GM12878 (cell line): ENCODE measurements around the gene TBC1D8B. TPM values are rescaled to one million over a fixed set of nuclear protein-coding genes. Genes with fewer than 3 reads are reported as not detected.
A peak's percentile ranks its signal among the peaks of the same experiment; 100 is the strongest.

ENCODE experiments used
- ATAC-seq: fragments of 200-7000 bp; cut with Tn5 transposase; 3 replicates; pipeline ENCODE4 v1.9.1; 2020; ENCODE audit warnings: mild to moderate bottlenecking, moderate library complexity
- BruUV-seq: library from RNA; stranded (reverse); fragments of 400-500 nt; replicated peaks from 2 replicates; lab custom pipeline; 2021; lab: Mats Ljungman, UMichigan
- CTCF ChIA-PET: fragments of 300-600 bp; sonication (Branson Sonifier 250); formaldehyde crosslinking; extraction: SDS; loops from one replicate; lab custom pipeline; 2021; ENCODE audit warnings: inconsistent platforms; lab: Yijun Ruan, JAX
- POLR2A ChIA-PET: fragments of 350-600 bp; formaldehyde crosslinking; extraction: SDS; loops from one replicate; lab custom pipeline; 2021; ENCODE audit warnings: inconsistent platforms; lab: Charles Lee
- RAD21 ChIA-PET: fragments of 300-600 bp; sonication (Branson Sonifier 250); formaldehyde crosslinking; loops from one replicate; lab custom pipeline; 2023; ENCODE audit warnings: antibody characterized with exemption; ENCODE audit not compliant: unreplicated experiment; lab: Charles Lee
- SMC1A ChIA-PET: fragments of 300-600 bp; sonication (Branson Sonifier 250); formaldehyde crosslinking; loops from one replicate; lab custom pipeline; 2023; ENCODE audit not compliant: unreplicated experiment, uncharacterized antibody; lab: Charles Lee
- DNase-seq: peaks from one replicate; pipeline ENCODE4 v3.0.0-alpha.2; 2011; ENCODE audit warnings: low read depth, low spot score
- FAIRE-seq: peaks from 3 replicates; lab custom pipeline; 2011; peaks lifted over from hg19 to GRCh38; lab: Jason Lieb, UNC
- H2AFZ ChIP-seq: 2 replicates; pipeline ENCODE4 v1.6.0; 2011; ENCODE audit warnings: low read depth, low read length, control low read depth; ENCODE audit not compliant: control insufficient read depth
- H3K27ac ChIP-seq: 2 replicates; pipeline ENCODE4 v1.5.1; 2011; ENCODE audit warnings: control low read depth; ENCODE audit not compliant: control insufficient read depth, insufficient read depth
- H3K27me3 ChIP-seq, 2 experiments: replicated peaks in 1 of 2; 2 replicates each; pipeline versions ENCODE4 v1.6.0 to v1.6.1; 2011; ENCODE audit warnings: low read length in 1 of 2; ENCODE audit not compliant: control insufficient read depth in 2 of 2, insufficient read depth in 2 of 2
- H3K36me3 ChIP-seq, 2 experiments: 2 replicates each; pipeline ENCODE4 v1.5.1; 2011; ENCODE audit warnings: low read length in 1 of 2; ENCODE audit not compliant: control insufficient read depth in 2 of 2, insufficient read depth in 2 of 2
- H3K4me1 ChIP-seq: 2 replicates; pipeline ENCODE4 v1.6.1; 2011; ENCODE audit warnings: mild to moderate bottlenecking, low read length, moderate library complexity, mixed read lengths; ENCODE audit not compliant: control insufficient read depth, insufficient read depth
- H3K4me2 ChIP-seq: 2 replicates; pipeline ENCODE4 v1.6.0; 2011; ENCODE audit warnings: control low read depth; ENCODE audit not compliant: control insufficient read depth, insufficient read depth
- H3K4me3 ChIP-seq: fragments of 200-600 bp; sonication (generic); 2 replicates; pipeline ENCODE4 v1.5.1; 2016
- H3K79me2 ChIP-seq: 2 replicates; pipeline ENCODE4 v1.6.0; 2011; ENCODE audit warnings: low read length; ENCODE audit not compliant: control insufficient read depth, insufficient read depth
- H3K9ac ChIP-seq: 2 replicates; pipeline ENCODE4 v1.8.0; 2011; ENCODE audit warnings: low read length, control low read depth, mixed read lengths; ENCODE audit not compliant: control insufficient read depth, insufficient read depth
- H3K9me3 ChIP-seq: replicated peaks from 3 replicates; pipeline ENCODE4 v1.5.1; 2011; ENCODE audit warnings: mild to moderate bottlenecking, low read length; ENCODE audit not compliant: control insufficient read depth, insufficient read depth
- H4K20me1 ChIP-seq: 2 replicates; pipeline ENCODE4 v1.6.0; 2011; ENCODE audit not compliant: control insufficient read depth, insufficient read depth
- CBX5 ChIP-seq: sonication (generic); IDR thresholded peaks from 2 replicates; pipeline ENCODE4 v1.6.1; 2016; ENCODE audit warnings: low read depth, moderate library complexity, mild to moderate bottlenecking, inconsistent platforms
- CTCF ChIP-seq, 3 experiments: IDR thresholded peaks in 2 of 3; conservative IDR thresholded peaks in 1 of 3; 2 replicates each; pipeline ENCODE4 v1.5.1; 2011; ENCODE audit warnings: low read depth in 3 of 3, low read length in 3 of 3, mild to moderate bottlenecking in 3 of 3, control low read depth in 2 of 3, moderate library complexity in 2 of 3, inconsistent platforms in 1 of 3, mixed read lengths in 1 of 3; ENCODE audit not compliant: control insufficient read depth in 2 of 3, insufficient read depth in 1 of 3; ENCODE audit errors: extremely low read depth in 1 of 3
- SMC3 ChIP-seq: IDR thresholded peaks from 2 replicates; pipeline ENCODE4 v1.6.1; 2011; ENCODE audit warnings: low read length, improper control_type of control experiment, borderline replicate concordance
- WGBS: methylation state at CpG from one replicate; pipeline ENCODE4 v1.1.6; 2016; ENCODE audit warnings: low lambda C conversion rate; ENCODE audit not compliant: insufficient replicate concordance, insufficient coverage; ENCODE audit errors: missing lambda C conversion rate; 5-methylcytosine and 5-hydroxymethylcytosine counted together
- in situ Hi-C: fragments of 300-500 bp; cut with MboI; formaldehyde crosslinking; loops from 9 replicates; pipeline ENCODE4 v1.14.3; 2018; ENCODE audit warnings: mixed read lengths
- intact Hi-C: fragments of 100-400 bp; cut with micrococcal nuclease; formaldehyde crosslinking; loops from one replicate; pipeline ENCODE4 v1.14.2; 2022; ENCODE audit not compliant: unreplicated experiment
- polyA plus RNA-seq, 11 experiments: library from polyadenylated mRNA; depleted of rRNA in 4 of 11; unstranded in 6 of 11; stranded (reverse) in 5 of 11; fragments of >200 nt; fragmentation: Nextera tagmentation in 4 of 11; fragmentation: Illumina TruSeq in 1 of 11; extraction: Ambion mirVana in 4 of 11; extraction: Trizol in 1 of 11; gene quantifications; 1 replicate in 1 of 11; 2 replicates in 10 of 11; pipeline versions ENCODE4 v1.2.1 to v1.2.3, GENCODE V29; 2011 to 2016; ENCODE audit warnings: inconsistent platforms in 2 of 11, missing spikeins in 2 of 11, low read depth in 1 of 11
- total RNA-seq, 4 experiments: library from RNA; depleted of rRNA in 3 of 4; stranded (reverse); fragments of >200 nt in 3 of 4; fragmentation: Illumina TruSeq in 1 of 4; extraction: Trizol in 1 of 4; gene quantifications; 2 replicates each; pipeline versions ENCODE4 v1.2.1 to v1.2.3, GENCODE V29; 2013 to 2021

Gene TBC1D8B
- total and polyA plus RNA-seq, 10 of the 15 experiments (the other 5 are each of a cell fraction or from before 2014, with no cell fraction given), result 0.95 to 2.6 (median 1.6) TPM

GRCh38 chrX:106862972-106863688 lies 60.7 kb downstream of the TBC1D8B start:
- Histone ChIP-seq H3K4me2 (no peak overlapping the region), H3K27ac (no peak overlapping the region), H2AFZ (no peak overlapping the region), H3K4me1 (no peaks in the 10 kb centered on the region), H3K79me2 (no peaks in the 10 kb centered on the region), H3K9ac (no peak overlapping the region), H3K4me3 (no peak overlapping the region), H4K20me1 (no peaks in the 10 kb centered on the region), H3K27me3 (no peaks in the 10 kb centered on the region), H3K36me3 (no peaks in the 10 kb centered on the region), H3K9me3 (no peaks in the 10 kb centered on the region)
- ChIA-PET RAD21 (no interaction called here), POLR2A (no interaction called here), SMC1A (no interaction called here), CTCF (interaction anchor here (1.2 to 3.0 kb wide), 8 partner anchors 9 to 119 kb away, joined by 3 to 15 read pairs (median 5); no protein-coding TSS in a partner anchor)
- TF ChIP-seq CTCF (IDR thresholded peaks at IDR 0.05 in 2 of 3, conservative IDR thresholded peaks at IDR 0.05 in 1 of 3; ENCODE audit: control insufficient read depth in 2 of 3, extremely low read depth in 1 of 3, insufficient read depth in 1 of 3, low read depth in 3 of 3, low read length in 3 of 3), result peak; percentile 64 to 74 (median 66)
- no peak for TF ChIP-seq CBX5
- 0 out of 2 replicates have a peak, but pooled peaks have one; percentile 22 for TF ChIP-seq SMC3
- ATAC-seq (peak; percentile 94), FAIRE-seq (peak; percentile 68), DNase-seq (no peak)
- 18% methylated on average over 13 of the region's 13 CpGs for WGBS
- intact Hi-C loops (loop anchor here (10.0 kb wide), 1 partner anchor 378 kb away; no protein-coding TSS in a partner anchor), in situ Hi-C loops (no loop called here)
- BruUV-seq, result no TSS peak
